Measurements from ENCODE around the gene LEFTY1. TPM values are rescaled to one million over a fixed set of nuclear protein-coding genes. Genes with fewer than 3 reads are reported as not detected.

LEFTY1 gene
- total RNA-seq, 4 donors from 2014 or later, result 0.33 TPM; not detected in 3

- H3K9me3 ChIP-seq, result no peaks in the 10 kb centered on the region
- no peak for DNase-seq (ENCODE audit: extremely low spot score)
- H3K4me3 ChIP-seq, result peak overlapping the region; percentile 79 to 98 (median 88)
- peaks cover 0 to 5% (median 0%) of the 10 kb centered on the region in 4 donors for H3K27me3 ChIP-seq
- peak in 1 of 2 donors; percentile 6 for TF ChIP-seq POLR2AphosphoS5 (IDR thresholded peaks at IDR 0.05)
- TF ChIP-seq POLR2A (IDR thresholded peaks at IDR 0.05; ENCODE audit: low read depth), result no peak
- intact Hi-C loops (cut with DNase I), result no loop called here
- H3K27ac ChIP-seq (replicated peaks in 1 of 4), result peak overlapping the region; percentile 82 to 92 (median 89)
- no peaks in the 10 kb centered on the region for H3K36me3 ChIP-seq
- WGBS, result 21% methylated on average over 19 of the region's 63 CpGs
- peaks cover 35 to 49% (median 45%) of the 10 kb centered on the region in 4 donors for H3K4me1 ChIP-seq
These were observed 6.0 kb downstream of the LEFTY1 start for GRCh38 chr1:225882694-225883615.

- peak within 1 kb of the TSS; percentile 79 to 98 (median 88) for H3K4me3 ChIP-seq
- peak; percentile 97 for DNase-seq (ENCODE audit: extremely low spot score)
- H3K27me3 ChIP-seq, result no peaks in the 10 kb centered on the region
- H3K9me3 ChIP-seq, result no peaks in the 10 kb centered on the region
- peaks cover 43 to 57% (median 54%) of the 10 kb centered on the region in 4 donors for H3K4me1 ChIP-seq
- WGBS, result 3% methylated on average over 10 of the region's 64 CpGs
- intact Hi-C loops (cut with DNase I), result no loop called here
- H3K27ac ChIP-seq (replicated peaks in 1 of 4), result peak within 1 kb of the TSS; percentile 82 to 92 (median 89)
- TF ChIP-seq POLR2AphosphoS5 (IDR thresholded peaks at IDR 0.05) (peak; percentile 89 to 92), POLR2A (IDR thresholded peaks at IDR 0.05; ENCODE audit: low read depth) (peak; percentile 64), EP300 (IDR thresholded peaks at IDR 0.05) (no peak)
- TF ChIP-seq, protein P1, sequence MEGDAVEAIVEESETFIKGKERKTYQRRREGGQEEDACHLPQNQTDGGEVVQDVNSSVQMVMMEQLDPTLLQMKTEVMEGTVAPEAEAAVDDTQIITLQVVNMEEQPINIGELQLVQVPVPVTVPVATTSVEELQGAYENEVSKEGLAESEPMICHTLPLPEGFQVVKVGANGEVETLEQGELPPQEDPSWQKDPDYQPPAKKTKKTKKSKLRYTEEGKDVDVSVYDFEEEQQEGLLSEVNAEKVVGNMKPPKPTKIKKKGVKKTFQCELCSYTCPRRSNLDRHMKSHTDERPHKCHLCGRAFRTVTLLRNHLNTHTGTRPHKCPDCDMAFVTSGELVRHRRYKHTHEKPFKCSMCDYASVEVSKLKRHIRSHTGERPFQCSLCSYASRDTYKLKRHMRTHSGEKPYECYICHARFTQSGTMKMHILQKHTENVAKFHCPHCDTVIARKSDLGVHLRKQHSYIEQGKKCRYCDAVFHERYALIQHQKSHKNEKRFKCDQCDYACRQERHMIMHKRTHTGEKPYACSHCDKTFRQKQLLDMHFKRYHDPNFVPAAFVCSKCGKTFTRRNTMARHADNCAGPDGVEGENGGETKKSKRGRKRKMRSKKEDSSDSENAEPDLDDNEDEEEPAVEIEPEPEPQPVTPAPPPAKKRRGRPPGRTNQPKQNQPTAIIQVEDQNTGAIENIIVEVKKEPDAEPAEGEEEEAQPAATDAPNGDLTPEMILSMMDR (IDR thresholded peaks at IDR 0.05), result peak in 2 of 3 experiments; percentile 45 to 55
- H3K36me3 ChIP-seq, result peaks cover 0 to 5% (median 3%) of the 10 kb centered on the region in 4 donors
These were observed 6.8 kb downstream of the LEFTY1 start, which contains the start of gene TMEM63A for GRCh38 chr1:225881959-225882693. Gene TMEM63A (minus strand): TSS chr1:225882380. CDS start chr1:225877580, 4,800 bp downstream.

GRCh38 chr1:225881081-225881958 is 7.6 kb downstream of the LEFTY1 start:
- Histone ChIP-seq H3K27ac (replicated peaks in 1 of 4) (peak overlapping the region; percentile 82 to 92 (median 89)), H3K36me3 (peaks cover 0 to 13% (median 10%) of the 10 kb centered on the region in 4 donors), H3K4me3 (peak overlapping the region; percentile 79 to 98 (median 88)), H3K4me1 (peaks cover 45 to 62% (median 55%) of the 10 kb centered on the region in 4 donors), H3K9me3 (no peaks in the 10 kb centered on the region), H3K27me3 (no peaks in the 10 kb centered on the region)
- intact Hi-C loops (cut with DNase I), result no loop called here
- WGBS, result 15% methylated on average over 20 of the region's 25 CpGs
- DNase-seq (ENCODE audit: extremely low spot score), result no peak
- no peak for TF ChIP-seq EP300 (IDR thresholded peaks at IDR 0.05)
- TF ChIP-seq, protein P1 (IDR thresholded peaks at IDR 0.05), result no peak
- no peak for TF ChIP-seq POLR2A (IDR thresholded peaks at IDR 0.05; ENCODE audit: low read depth)
- TF ChIP-seq POLR2AphosphoS5 (IDR thresholded peaks at IDR 0.05), result no peak

- Histone ChIP-seq H3K27ac (replicated peaks in 1 of 4) (peak overlapping the region; percentile 82 to 92 (median 89)), H3K36me3 (peaks cover 0 to 19% (median 15%) of the 10 kb centered on the region in 4 donors), H3K27me3 (no peaks in the 10 kb centered on the region), H3K9me3 (no peaks in the 10 kb centered on the region), H3K4me3 (peak overlapping the region; percentile 79 to 98 (median 88)), H3K4me1 (peaks cover 45 to 62% (median 55%) of the 10 kb centered on the region in 4 donors)
- intact Hi-C loops (cut with DNase I), result no loop called here
- WGBS, result 52% methylated on average over 5 of the region's 5 CpGs
- DNase-seq (ENCODE audit: extremely low spot score), result no peak
- TF ChIP-seq EP300 (IDR thresholded peaks at IDR 0.05), result no peak
- no peak for TF ChIP-seq POLR2AphosphoS5 (IDR thresholded peaks at IDR 0.05)
- no peak for TF ChIP-seq POLR2A (IDR thresholded peaks at IDR 0.05; ENCODE audit: low read depth)
- TF ChIP-seq, protein P1 (IDR thresholded peaks at IDR 0.05), result no peak
These were observed 8.3 kb downstream of the LEFTY1 start for GRCh38 chr1:225880636-225881035.
